NCI-H2107 treated with DMSO at 0.1 percent for 48 hours (cell line): ENCODE data around the gene NFX1.
"Not testable (repeated sequence)": the region's sequence is repeated elsewhere in the genome, so short reads cannot be mapped to it uniquely, and the experiment has no call there.

Experiments
- DNase-seq: peaks from one replicate; lab custom pipeline; 2025; ENCODE audit not compliant: unreplicated experiment; lab: John Stamatoyannopoulos, UW

The NFX1 gene

GRCh38 chr9:33385979-33386640, 95.8 kb downstream of the NFX1 start:
- DNase-seq: not testable (repeated sequence)

GRCh38 chr9:33386641-33386996, 96.3 kb downstream of the NFX1 start:
- not testable (repeated sequence) for DNase-seq

GRCh38 chr9:33386998-33387397, 96.7 kb downstream of the NFX1 start:
- DNase-seq: not testable (repeated sequence)

GRCh38 chr9:33388110-33388994, 98.0 kb downstream of the NFX1 start:
- no peak for DNase-seq

GRCh38 chr9:33391111-33391771, 100.9 kb downstream of the NFX1 start:
- DNase-seq: not testable (repeated sequence)

DNA sequence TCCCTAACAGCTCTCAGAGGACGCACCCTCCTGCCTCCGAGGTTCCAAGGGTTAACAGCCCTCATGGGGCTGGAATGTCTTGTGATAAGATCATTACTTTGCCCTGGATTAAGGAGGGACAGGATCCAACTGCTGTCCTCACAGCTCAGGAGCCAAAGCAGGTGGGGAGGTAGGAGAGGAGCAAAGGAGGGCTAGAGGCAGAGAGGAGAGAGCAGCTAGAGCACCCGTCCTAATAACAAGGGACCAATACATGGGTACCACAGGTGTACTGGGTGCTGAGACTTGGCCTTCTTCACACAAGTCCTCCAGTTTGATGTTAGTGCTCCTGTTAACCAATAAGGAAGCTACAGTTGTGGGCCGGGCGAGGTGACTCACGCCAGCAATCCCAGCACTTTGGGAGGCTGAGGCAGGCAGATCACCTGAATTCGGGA, 102.3 kb downstream of the NFX1 start:
- not testable (repeated sequence) for DNase-seq

DNA sequence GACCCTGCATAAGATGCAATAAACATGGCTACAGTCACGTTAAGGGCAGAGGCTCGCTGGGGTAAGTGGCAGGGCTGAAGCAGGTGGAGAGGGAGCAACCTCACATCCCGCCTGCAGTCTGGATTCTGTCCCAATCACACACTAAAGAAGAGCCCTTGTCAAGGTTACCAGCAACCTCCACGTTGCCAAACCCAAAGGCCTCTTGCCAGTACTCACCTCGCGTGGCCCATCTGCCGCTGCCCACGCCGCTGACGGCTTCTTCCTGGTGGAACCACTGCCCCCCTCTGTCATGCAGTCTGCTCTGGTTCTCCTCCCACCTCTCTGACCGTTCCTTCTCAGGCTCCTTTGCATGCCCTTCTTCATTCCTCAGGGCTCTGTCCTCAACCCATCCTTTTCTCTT, 103.3 kb downstream of the NFX1 start:
- DNase-seq: no peak

GRCh38 chr9:33393986-33394385, 103.7 kb downstream of the NFX1 start:
- not testable (repeated sequence) for DNase-seq

- not testable (repeated sequence) for DNase-seq
These were observed 105.0 kb downstream of the NFX1 start for GRCh38 chr9:33395159-33395879.

- not testable (repeated sequence) for DNase-seq
These were observed 107.5 kb downstream of the NFX1 start for GRCh38 chr9:33397801-33398200.

- DNase-seq: not testable (repeated sequence)
These were observed 108.7 kb downstream of the NFX1 start for GRCh38 chr9:33399047-33399446.

DNA sequence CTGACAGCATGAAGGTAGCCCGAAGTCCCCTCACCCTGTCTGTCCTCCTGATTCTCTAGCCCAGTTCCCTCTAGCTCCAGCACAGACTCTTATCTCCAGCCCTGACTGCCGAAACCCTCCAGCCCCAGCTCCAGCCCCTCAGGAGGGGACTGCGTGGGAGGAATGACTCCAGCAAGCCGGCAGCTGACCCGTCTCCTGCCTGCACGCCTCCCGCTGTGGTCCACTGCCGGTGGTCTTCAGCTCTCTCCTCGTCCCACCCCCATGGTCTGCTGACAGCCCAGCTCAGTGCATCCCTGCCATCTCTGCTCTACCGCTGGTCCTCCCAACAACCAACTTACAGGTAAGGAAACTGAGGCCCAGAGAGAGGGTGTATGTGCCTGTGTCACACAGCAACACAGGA, 111.5 kb downstream of the NFX1 start:
- DNase-seq: not testable (repeated sequence)

- not testable (repeated sequence) for DNase-seq
These were observed 112.1 kb downstream of the NFX1 start, which contains the start of gene AQP7 for GRCh38 chr9:33402371-33402770. AQP7 (minus strand) TSS chr9:33402568; CDS start chr9:33401262, 1,306 bp downstream.

- DNase-seq: no peak
These were observed 113.8 kb downstream of the NFX1 start for GRCh38 chr9:33403941-33404787.

DNA sequence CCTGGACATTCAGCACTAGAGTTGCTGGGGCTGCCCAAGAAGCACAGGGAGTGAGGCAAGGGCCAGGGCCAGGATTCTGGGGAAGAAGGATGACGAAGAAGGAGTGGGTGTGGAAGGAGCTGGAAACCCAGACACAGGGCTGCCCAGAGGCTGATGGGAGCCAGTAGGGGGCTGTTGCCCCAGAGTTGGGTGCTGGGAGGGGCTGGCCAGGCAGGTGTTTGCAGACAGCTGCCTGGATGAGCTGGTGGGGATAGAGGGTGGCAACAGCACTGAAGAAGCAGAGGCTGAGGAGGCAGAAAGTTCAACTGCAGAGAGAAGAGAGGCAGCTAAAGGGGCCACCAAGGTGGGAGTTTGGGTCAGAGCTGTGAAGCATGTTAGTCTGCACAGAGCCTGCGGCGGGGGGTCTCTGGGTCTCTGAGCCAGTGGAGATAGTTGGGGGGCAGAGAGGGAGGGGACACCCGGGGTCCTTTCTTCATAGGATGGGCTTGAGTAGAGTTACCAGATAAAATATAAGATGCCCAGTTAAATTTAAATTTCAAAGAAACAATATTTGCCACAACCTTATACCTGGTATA, 114.6 kb downstream of the NFX1 start:
- no peak for DNase-seq

DNA sequence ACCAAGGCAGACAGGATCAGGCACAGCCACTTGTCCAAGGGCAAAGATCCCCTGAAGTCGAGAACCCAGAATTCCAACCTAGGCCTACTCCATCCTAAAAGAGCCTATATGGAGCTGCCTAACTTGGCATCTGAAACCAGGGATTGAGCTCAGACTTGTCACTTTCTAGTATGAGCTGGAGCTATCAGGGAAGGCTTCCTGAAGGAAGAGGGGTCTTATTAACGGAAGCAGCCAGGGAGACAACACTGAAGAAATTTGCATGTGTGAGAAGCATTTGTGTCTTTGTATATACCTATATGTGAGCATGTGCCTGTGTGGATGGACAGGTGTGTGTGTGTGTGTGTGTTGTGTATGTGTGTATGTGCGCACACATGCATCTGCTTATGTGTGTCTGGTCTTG, 116.7 kb downstream of the NFX1 start:
- DNase-seq: no peak

GRCh38 chr9:33408087-33408486, 117.8 kb downstream of the NFX1 start:
- no peak for DNase-seq

GRCh38 chr9:33414268-33414667, 124.0 kb downstream of the NFX1 start:
- DNase-seq: no peak

DNA sequence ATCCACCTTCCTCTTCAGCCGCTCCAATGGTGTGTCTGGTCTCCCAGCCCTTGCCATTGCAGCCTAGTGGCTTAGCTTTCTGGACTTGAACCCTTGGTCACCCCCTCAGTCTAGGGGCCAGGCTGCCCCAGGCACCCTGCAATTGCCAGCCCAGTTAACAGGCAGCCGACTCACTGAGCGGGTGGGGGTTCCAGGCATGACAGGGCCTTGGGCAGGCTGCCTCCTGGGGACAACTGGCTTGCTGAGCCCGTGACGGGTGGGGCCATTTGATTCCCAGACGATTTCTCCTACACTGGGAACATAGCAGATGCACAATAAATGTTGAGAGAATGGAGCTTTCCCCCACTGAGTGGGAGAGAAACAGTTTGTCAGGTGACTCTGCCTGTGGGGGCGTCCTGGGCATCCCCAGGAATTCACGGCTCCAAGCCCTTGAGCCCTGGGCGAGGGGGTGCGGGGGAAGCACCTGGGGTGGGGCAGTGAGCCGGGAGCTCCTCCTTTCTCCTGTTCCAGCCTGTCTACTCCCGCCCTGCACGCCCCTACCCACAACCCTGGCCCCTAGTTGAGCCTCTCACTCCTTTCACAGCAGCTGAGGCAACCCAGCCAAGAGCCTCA, 124.7 kb downstream of the NFX1 start:
- no peak for DNase-seq
